HepG2 (cell line): ENCODE results near the gene MUTYH. TPM values are rescaled to one million over a fixed set of nuclear protein-coding genes. Genes with fewer than 3 reads are reported as not detected.

Experiments
- ATF6 ChIP-seq: sonication (generic); formaldehyde crosslinking; conservative IDR thresholded peaks from 2 replicates; pipeline ENCODE4 v1.4.0; 2020; ENCODE audit warnings: missing genetic modification reagents
- CBFB ChIP-seq: sonication (generic); formaldehyde crosslinking; IDR thresholded peaks from 2 replicates; pipeline ENCODE4 v1.4.0; 2020; ENCODE audit warnings: missing genetic modification reagents
- DRAP1 ChIP-seq: IDR thresholded peaks from 2 replicates; pipeline ENCODE4 v1.6.1; 2016; ENCODE audit warnings: missing genetic modification reagents, missing compliant biosample characterization
- GPN1 ChIP-seq: sonication (generic); formaldehyde crosslinking; IDR thresholded peaks from 2 replicates; pipeline ENCODE4 v1.5.1; 2020; ENCODE audit warnings: missing genetic modification reagents, borderline replicate concordance
- HNRNPLL ChIP-seq: fragments of 200-400 bp; formaldehyde crosslinking; IDR thresholded peaks from 2 replicates; pipeline ENCODE4 v1.6.1; 2017; ENCODE audit warnings: mild to moderate bottlenecking, low read depth, low read length; ENCODE audit not compliant: poor library complexity, severe bottlenecking
- MEF2D ChIP-seq: sonication (generic); formaldehyde crosslinking; IDR thresholded peaks from 2 replicates; pipeline ENCODE4 v1.5.1; 2020; ENCODE audit warnings: mild to moderate bottlenecking, missing genetic modification reagents
- PHF20 ChIP-seq: sonication (generic); formaldehyde crosslinking; IDR thresholded peaks from 2 replicates; pipeline ENCODE4 v1.5.0; 2020; ENCODE audit warnings: mild to moderate bottlenecking, missing genetic modification reagents
- PITX1 ChIP-seq: sonication (generic); formaldehyde crosslinking; IDR thresholded peaks from 2 replicates; pipeline ENCODE4 v1.5.1; 2020; ENCODE audit warnings: mild to moderate bottlenecking, missing genetic modification reagents
- RBM22 ChIP-seq: fragments of 200-400 bp; formaldehyde crosslinking; optimal IDR thresholded peaks from 2 replicates; pipeline ENCODE3; 2017; ENCODE audit warnings: mild to moderate bottlenecking, low read length, moderate library complexity
- SIN3B ChIP-seq: fragments of 150-350 bp; IDR thresholded peaks from 2 replicates; pipeline ENCODE4 v1.6.1; 2014; ENCODE audit warnings: low read length
- SRSF9 ChIP-seq: fragments of 200-400 bp; formaldehyde crosslinking; IDR thresholded peaks from 2 replicates; pipeline ENCODE4 v1.6.1; 2018; ENCODE audit warnings: borderline replicate concordance, mild to moderate bottlenecking, low read depth, low read length; ENCODE audit not compliant: insufficient read depth, poor library complexity, severe bottlenecking
- SUZ12 ChIP-seq: fragments of 150-350 bp; IDR thresholded peaks from 2 replicates; pipeline ENCODE4 v1.6.1; 2014; ENCODE audit warnings: low read depth, low read length
- ZNF225 ChIP-seq: sonication (generic); formaldehyde crosslinking; IDR thresholded peaks from 2 replicates; pipeline ENCODE4 v1.4.0; 2020; ENCODE audit warnings: mild to moderate bottlenecking, missing genetic modification reagents
- ZNF274 ChIP-seq: sonication (generic); formaldehyde crosslinking; IDR thresholded peaks from 2 replicates; pipeline ENCODE4 v1.5.1; 2020; ENCODE audit warnings: mild to moderate bottlenecking, missing genetic modification reagents
- ZNF333 ChIP-seq: sonication (generic); formaldehyde crosslinking; IDR thresholded peaks from 2 replicates; pipeline ENCODE4 v1.4.0; 2020; ENCODE audit warnings: mild to moderate bottlenecking, missing genetic modification reagents, borderline replicate concordance
- ZNF501 ChIP-seq: sonication (generic); formaldehyde crosslinking; IDR thresholded peaks from 2 replicates; pipeline ENCODE4 v1.5.1; 2020; ENCODE audit warnings: mild to moderate bottlenecking, moderate library complexity, missing genetic modification reagents
- ZNF543 ChIP-seq: sonication (generic); formaldehyde crosslinking; IDR thresholded peaks from 2 replicates; pipeline ENCODE4 v1.4.0; 2020; ENCODE audit warnings: mild to moderate bottlenecking, missing genetic modification reagents
- ZNF644 ChIP-seq: IDR thresholded peaks from 2 replicates; pipeline ENCODE4 v1.6.1; 2016; ENCODE audit warnings: low read depth
- ZNF672 ChIP-seq: sonication (generic); formaldehyde crosslinking; IDR thresholded peaks from 2 replicates; pipeline ENCODE4 v1.8.1; 2022; ENCODE audit warnings: missing genetic modification reagents
- ZNF770 ChIP-seq: sonication (generic); formaldehyde crosslinking; IDR thresholded peaks from 2 replicates; pipeline ENCODE4 v1.5.0; 2020; ENCODE audit warnings: mild to moderate bottlenecking, missing genetic modification reagents
- ZNF83 ChIP-seq: sonication (generic); formaldehyde crosslinking; IDR thresholded peaks from 2 replicates; pipeline ENCODE4 v1.4.0; 2020; ENCODE audit warnings: missing genetic modification reagents, mild to moderate bottlenecking, borderline replicate concordance
- ZNF883 ChIP-seq: sonication (generic); formaldehyde crosslinking; IDR thresholded peaks from 2 replicates; pipeline ENCODE4 v1.5.1; 2020; ENCODE audit warnings: mild to moderate bottlenecking, missing genetic modification reagents; ENCODE audit errors: not compliant biosample characterization
- ZSCAN25 ChIP-seq: sonication (generic); formaldehyde crosslinking; IDR thresholded peaks from 2 replicates; pipeline ENCODE4 v1.8.0; 2022; ENCODE audit warnings: mild to moderate bottlenecking, missing genetic modification reagents
- ZSCAN29 ChIP-seq: sonication (generic); formaldehyde crosslinking; conservative IDR thresholded peaks from 2 replicates; pipeline ENCODE4 v1.4.0; 2020; ENCODE audit warnings: mild to moderate bottlenecking, missing genetic modification reagents
- polyA plus RNA-seq, 8 experiments: library from polyadenylated mRNA; depleted of rRNA in 3 of 8; stranded (reverse) in 7 of 8; unstranded in 1 of 8; fragments of >200 nt; fragmentation: Illumina TruSeq in 4 of 8; extraction: Trizol in 4 of 8; gene quantifications; 2 replicates each; pipeline versions ENCODE4 v1.2.1 to v1.2.3, GENCODE V29; 2011 to 2016; ENCODE audit warnings: low read depth in 4 of 8, missing spikeins in 1 of 8, mixed read lengths in 1 of 8; ENCODE audit not compliant: insufficient read depth in 1 of 8
- total RNA-seq, 5 experiments: library from RNA; depleted of rRNA; stranded (reverse); fragments of >200 nt; fragmentation: Illumina TruSeq; extraction: Trizol; gene quantifications; 2 replicates each; pipeline ENCODE4 v1.2.3, GENCODE V29; 2016; ENCODE audit warnings: low read depth in 1 of 5
- TF ChIP-seq, protein P1 (sequence below): sonication (generic); formaldehyde crosslinking; IDR thresholded peaks from 2 replicates; pipeline ENCODE4 v1.4.0; 2020; ENCODE audit warnings: missing genetic modification reagents, borderline replicate concordance

The MUTYH gene
- total and polyA plus RNA-seq, 2 of the 13 experiments (the other 11 are each of a cell fraction or from before 2014, with no cell fraction given) = 16.3 to 17.1 TPM

DNA sequence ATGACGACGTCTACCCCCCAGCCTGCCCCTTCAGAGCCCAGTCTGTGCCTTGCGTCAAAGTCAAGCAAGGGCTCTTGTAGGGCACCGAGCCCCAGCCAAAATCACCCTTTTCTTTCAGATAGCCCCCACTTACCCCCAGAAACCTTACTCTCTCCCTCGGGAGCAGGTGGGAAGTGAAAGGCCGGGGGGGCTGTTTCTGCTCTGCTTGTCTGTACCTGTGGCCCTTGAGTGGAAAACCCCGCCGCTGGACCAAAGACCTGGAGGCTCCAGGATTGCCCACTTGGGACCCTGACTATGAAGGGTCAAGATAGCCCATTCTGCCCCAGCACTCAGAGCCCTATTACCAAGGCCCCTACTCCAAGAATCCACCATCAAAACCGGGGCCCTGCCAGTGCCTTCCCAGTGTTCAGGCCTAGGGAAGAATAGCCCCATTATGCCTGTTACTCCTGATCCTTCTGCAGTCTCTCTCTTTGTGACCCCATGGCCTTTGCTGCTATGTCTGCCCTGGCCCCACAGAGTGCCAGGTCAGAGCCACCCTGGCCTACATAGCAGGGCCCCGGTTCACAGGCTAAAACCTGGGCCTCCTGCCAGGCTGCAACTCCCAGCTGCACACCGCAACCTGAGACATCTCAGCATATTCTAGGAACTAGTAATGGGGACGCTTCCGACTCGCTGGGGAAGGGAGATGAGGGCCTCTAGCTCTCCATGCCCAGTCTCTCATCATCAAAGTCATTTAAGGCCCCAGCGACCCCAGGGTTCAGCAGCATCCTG lies 35.7 kb downstream of the MUTYH start (continued):
- TF ChIP-seq ZNF225 (CRISPR knock-in tag) = no peak
- 0 out of 2 replicates have a peak, but pooled peaks have one; percentile 9 for TF ChIP-seq ZSCAN25 (CRISPR knock-in tag)
- peak; percentile 74 for TF ChIP-seq ZNF501 (CRISPR knock-in tag)
- TF ChIP-seq DRAP1 (CRISPR knock-in tag) = no peak
- no peak for TF ChIP-seq PHF20 (CRISPR knock-in tag)
- peak; percentile 14 for TF ChIP-seq ZNF883 (CRISPR knock-in tag)
- TF ChIP-seq ZNF333 (CRISPR knock-in tag) = 0 out of 2 replicates have a peak, but pooled peaks have one; percentile 18
- no peak for TF ChIP-seq SIN3B
- TF ChIP-seq ZNF644 (CRISPR knock-in tag) = no peak
- TF ChIP-seq ATF6 (CRISPR knock-in tag) = no peak
- TF ChIP-seq ZNF672 = no peak
- no peak for TF ChIP-seq SRSF9
- TF ChIP-seq ZNF543 (CRISPR knock-in tag) = peak; percentile 99
- TF ChIP-seq GPN1 = no peak
- no peak for TF ChIP-seq RBM22
- TF ChIP-seq ZSCAN29 (CRISPR knock-in tag) = no peak
- no peak for TF ChIP-seq ZNF770
- no peak for TF ChIP-seq ZNF274 (CRISPR knock-in tag)
- TF ChIP-seq SUZ12 = no peak
- TF ChIP-seq, protein P1, sequence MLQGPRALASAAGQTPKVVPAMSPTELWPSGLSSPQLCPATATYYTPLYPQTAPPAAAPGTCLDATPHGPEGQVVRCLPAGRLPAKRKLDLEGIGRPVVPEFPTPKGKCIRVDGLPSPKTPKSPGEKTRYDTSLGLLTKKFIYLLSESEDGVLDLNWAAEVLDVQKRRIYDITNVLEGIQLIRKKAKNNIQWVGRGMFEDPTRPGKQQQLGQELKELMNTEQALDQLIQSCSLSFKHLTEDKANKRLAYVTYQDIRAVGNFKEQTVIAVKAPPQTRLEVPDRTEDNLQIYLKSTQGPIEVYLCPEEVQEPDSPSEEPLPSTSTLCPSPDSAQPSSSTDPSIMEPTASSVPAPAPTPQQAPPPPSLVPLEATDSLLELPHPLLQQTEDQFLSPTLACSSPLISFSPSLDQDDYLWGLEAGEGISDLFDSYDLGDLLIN (CRISPR knock-in tag) = no peak
- no peak for TF ChIP-seq PITX1 (CRISPR knock-in tag)
- no peak for TF ChIP-seq HNRNPLL
- TF ChIP-seq CBFB (CRISPR knock-in tag) = no peak
- TF ChIP-seq MEF2D = no peak; the same call in 1 of the 2 replicates
- no peak for TF ChIP-seq ZNF83 (CRISPR knock-in tag)
